OCI-LY7 (cell line): ENCODE data around the gene OR11A1. TPM values are rescaled to one million over a fixed set of nuclear protein-coding genes. Genes with fewer than 3 reads are reported as not detected.

Experiments used
- BruUV-seq: library from RNA; stranded (reverse); fragments of 400-500 nt; replicated peaks from 2 replicates; lab custom pipeline; 2021; lab: Mats Ljungman, UMichigan
- CTCF ChIA-PET: fragments of 300-600 bp; sonication (Branson Sonifier 250); formaldehyde crosslinking; loops from one replicate; lab custom pipeline; 2022; ENCODE audit warnings: antibody characterized with exemption; ENCODE audit not compliant: unreplicated experiment; lab: Charles Lee
- POLR2A ChIA-PET: fragments of 300-600 bp; sonication (Branson Sonifier 250); formaldehyde crosslinking; loops from one replicate; lab custom pipeline; 2022; ENCODE audit warnings: antibody characterized with exemption; lab: Charles Lee
- DNase-seq: peaks from one replicate; pipeline ENCODE4 v3.0.0-alpha.2; 2015; ENCODE audit warnings: low spot score
- H2AFZ ChIP-seq: fragments of 200-600 bp; sonication (generic), shearing (Covaris generic); 2 replicates; pipeline ENCODE4 v1.6.1; 2014; ENCODE audit warnings: mild to moderate bottlenecking, antibody characterized with exemption, low read length, moderate library complexity
- H3K27ac ChIP-seq: fragments of 200-600 bp; sonication (generic); 2 replicates; pipeline ENCODE4 v1.5.1; 2014; ENCODE audit warnings: mixed run types, low read depth, mild to moderate bottlenecking, moderate library complexity, low read length, inconsistent platforms; ENCODE audit not compliant: poor library complexity, severe bottlenecking
- H3K36me3 ChIP-seq: fragments of 200-600 bp; sonication (generic); 2 replicates; pipeline ENCODE4 v1.6.1; 2014; ENCODE audit warnings: mild to moderate bottlenecking, antibody characterized with exemption, low read length, moderate library complexity, mixed read lengths; ENCODE audit not compliant: insufficient read depth
- H3K4me1 ChIP-seq: fragments of 200-600 bp; sonication (generic); 2 replicates; pipeline ENCODE4 v1.5.1; 2014; ENCODE audit warnings: mild to moderate bottlenecking, low read length; ENCODE audit not compliant: insufficient read depth, poor library complexity, severe bottlenecking
- H3K4me2 ChIP-seq: fragments of 200-600 bp; sonication (generic); 2 replicates; pipeline ENCODE4 v1.6.1; 2014; ENCODE audit warnings: mild to moderate bottlenecking, low read length
- H3K4me3 ChIP-seq: fragments of 200-600 bp; sonication (generic); 2 replicates; pipeline ENCODE4 v1.5.1; 2014; ENCODE audit warnings: mild to moderate bottlenecking, low read depth, low read length; ENCODE audit not compliant: poor library complexity, severe bottlenecking
- H3K79me2 ChIP-seq: fragments of 200-600 bp; sonication (generic); 2 replicates; pipeline ENCODE4 v1.6.1; 2016; ENCODE audit warnings: low read depth, mild to moderate bottlenecking, low read length, moderate library complexity, mixed read lengths; ENCODE audit not compliant: insufficient read depth
- H3K9me2 ChIP-seq: fragments of 200-600 bp; sonication (generic); 2 replicates; pipeline ENCODE4 v1.6.1; 2016; ENCODE audit warnings: mild to moderate bottlenecking, low read length, mixed read lengths; ENCODE audit not compliant: insufficient read depth
- H3K9me3 ChIP-seq: fragments of 200-600 bp; sonication (generic); 2 replicates; pipeline ENCODE4 v1.6.1; 2014; ENCODE audit warnings: mild to moderate bottlenecking, mixed run types, low read length, mixed read lengths
- H4K20me1 ChIP-seq: fragments of 200-600 bp; sonication (generic); 2 replicates; pipeline ENCODE4 v1.6.1; 2014; ENCODE audit warnings: mild to moderate bottlenecking, antibody characterized with exemption, low read length, moderate library complexity, mixed read lengths; ENCODE audit not compliant: insufficient read depth
- EZH2phosphoT487 ChIP-seq: fragments of 200-600 bp; sonication (generic); IDR thresholded peaks from 2 replicates; pipeline ENCODE4 v1.6.1; 2018; ENCODE audit warnings: low read depth, borderline replicate concordance, mild to moderate bottlenecking, mixed run types, antibody characterized with exemption, low read length, moderate library complexity, mixed read lengths
- intact Hi-C: fragments of 100-400 bp; cut with micrococcal nuclease; formaldehyde crosslinking; loops from one replicate; pipeline ENCODE4 v1.10.0; 2022; ENCODE audit not compliant: unreplicated experiment
- total RNA-seq, 2 experiments: library from RNA; depleted of rRNA in 1 of 2; stranded (reverse); fragments of >200 nt in 1 of 2; shearing (Covaris generic) in 1 of 2; gene quantifications; 2 replicates each; pipeline ENCODE4 v1.2.3, GENCODE V29; 2014 to 2022
- TF ChIP-seq, protein P1 (sequence below): fragments of 200-600 bp; sonication (generic); conservative IDR thresholded peaks from 2 replicates; pipeline ENCODE4 v1.5.1; 2014; ENCODE audit warnings: mild to moderate bottlenecking, antibody characterized with exemption, low read length, moderate library complexity, mixed read lengths

The OR11A1 gene
- total RNA-seq, 2 experiments from 2014 or later, result not detected

DNA sequence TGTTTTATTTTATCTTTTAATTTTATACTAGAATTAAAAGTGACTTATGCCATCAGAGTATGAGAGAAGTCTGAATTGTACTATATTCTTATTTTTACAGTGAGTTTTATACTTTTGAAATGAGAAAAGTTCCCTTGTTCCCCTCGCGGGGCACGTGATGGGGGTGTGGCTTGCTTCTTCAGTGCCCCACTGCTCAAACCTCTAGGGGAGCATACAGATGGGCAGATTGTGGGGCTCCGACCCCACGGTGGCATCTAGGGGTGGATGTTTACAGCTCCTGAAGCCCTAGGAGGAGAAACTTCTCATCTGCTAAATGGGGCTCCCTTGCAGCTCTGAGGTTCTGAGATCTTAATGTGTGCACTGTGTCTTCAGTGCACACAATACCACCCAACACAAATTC, 42.8 kb upstream of the OR11A1 start:
- Histone ChIP-seq H3K9me2 (no peaks in the 10 kb centered on the region), H3K9me3 (no peaks in the 10 kb centered on the region), H4K20me1 (no peaks in the 10 kb centered on the region), H3K4me2 (no peak overlapping the region), H3K79me2 (no peaks in the 10 kb centered on the region), H3K36me3 (no peaks in the 10 kb centered on the region), H3K4me1 (no peaks in the 10 kb centered on the region), H2AFZ (no peak overlapping the region), H3K27ac (no peak overlapping the region), H3K4me3 (no peak overlapping the region)
- BruUV-seq, result no TSS peak
- ChIA-PET POLR2A (no interaction called here), CTCF (no interaction called here)
- intact Hi-C loops, result no loop called here
- TF ChIP-seq, protein P1, sequence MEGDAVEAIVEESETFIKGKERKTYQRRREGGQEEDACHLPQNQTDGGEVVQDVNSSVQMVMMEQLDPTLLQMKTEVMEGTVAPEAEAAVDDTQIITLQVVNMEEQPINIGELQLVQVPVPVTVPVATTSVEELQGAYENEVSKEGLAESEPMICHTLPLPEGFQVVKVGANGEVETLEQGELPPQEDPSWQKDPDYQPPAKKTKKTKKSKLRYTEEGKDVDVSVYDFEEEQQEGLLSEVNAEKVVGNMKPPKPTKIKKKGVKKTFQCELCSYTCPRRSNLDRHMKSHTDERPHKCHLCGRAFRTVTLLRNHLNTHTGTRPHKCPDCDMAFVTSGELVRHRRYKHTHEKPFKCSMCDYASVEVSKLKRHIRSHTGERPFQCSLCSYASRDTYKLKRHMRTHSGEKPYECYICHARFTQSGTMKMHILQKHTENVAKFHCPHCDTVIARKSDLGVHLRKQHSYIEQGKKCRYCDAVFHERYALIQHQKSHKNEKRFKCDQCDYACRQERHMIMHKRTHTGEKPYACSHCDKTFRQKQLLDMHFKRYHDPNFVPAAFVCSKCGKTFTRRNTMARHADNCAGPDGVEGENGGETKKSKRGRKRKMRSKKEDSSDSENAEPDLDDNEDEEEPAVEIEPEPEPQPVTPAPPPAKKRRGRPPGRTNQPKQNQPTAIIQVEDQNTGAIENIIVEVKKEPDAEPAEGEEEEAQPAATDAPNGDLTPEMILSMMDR, result no peak
- TF ChIP-seq EZH2phosphoT487, result no peak
- no peak for DNase-seq

DNA sequence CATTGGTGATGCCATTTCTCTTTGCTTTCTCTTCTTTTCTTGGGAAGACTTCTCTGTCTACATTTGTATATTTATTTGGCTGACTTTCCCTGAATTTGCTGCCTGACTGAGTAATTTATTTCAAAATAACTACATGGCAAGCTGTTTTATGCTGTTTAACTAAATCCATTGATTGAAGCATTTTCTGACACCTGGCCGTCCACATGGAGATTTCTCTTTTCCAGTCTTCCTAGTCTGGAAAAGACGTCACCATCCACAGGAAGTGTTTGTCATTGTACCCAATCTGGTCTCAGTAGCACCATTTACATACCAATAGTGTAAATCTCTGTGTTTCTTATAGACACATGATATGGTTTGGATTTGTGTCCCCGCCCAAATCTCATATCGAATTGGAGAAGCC, 40.1 kb upstream of the OR11A1 start:
- intact Hi-C loops, result no loop called here
- no TSS peak for BruUV-seq
- ChIA-PET POLR2A (interaction anchor here (0.6 kb wide), 1 partner anchor 471 kb away, joined by 3 read pairs; no protein-coding TSS in a partner anchor), CTCF (no interaction called here)
- Histone ChIP-seq H3K79me2 (no peaks in the 10 kb centered on the region), H3K27ac (no peak overlapping the region), H4K20me1 (no peaks in the 10 kb centered on the region), H3K4me2 (no peak overlapping the region), H3K36me3 (no peaks in the 10 kb centered on the region), H3K9me3 (no peaks in the 10 kb centered on the region), H3K4me1 (no peaks in the 10 kb centered on the region), H3K9me2 (no peaks in the 10 kb centered on the region), H3K4me3 (no peak overlapping the region), H2AFZ (no peak overlapping the region)
- no peak for TF ChIP-seq EZH2phosphoT487
- TF ChIP-seq, protein P1, result no peak
- no peak for DNase-seq

DNA sequence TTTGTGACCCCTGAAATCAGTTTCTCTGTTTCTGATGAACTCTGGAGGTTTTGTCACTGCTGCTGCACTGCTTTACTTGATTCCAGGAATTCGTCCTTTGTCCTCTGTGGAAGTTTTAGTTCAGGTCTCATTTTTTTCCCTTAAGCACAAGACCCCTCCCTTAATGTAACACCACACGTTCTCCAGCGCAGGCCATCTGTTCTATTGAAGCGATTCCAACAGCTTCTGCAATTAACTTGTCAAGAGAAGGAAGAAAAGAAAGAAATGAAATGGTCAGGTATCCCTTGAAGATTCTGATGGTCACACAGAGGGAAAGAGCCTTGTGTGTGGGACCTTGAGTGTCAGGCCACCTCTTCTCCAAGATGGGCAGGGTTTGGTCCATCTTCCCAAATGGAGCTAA, 38.7 kb upstream of the OR11A1 start:
- no peaks in the 10 kb centered on the region for H3K9me3 ChIP-seq
- no peak overlapping the region for H3K27ac ChIP-seq
- no peaks in the 10 kb centered on the region for H4K20me1 ChIP-seq
- H3K9me2 ChIP-seq, result no peaks in the 10 kb centered on the region
- H3K79me2 ChIP-seq, result no peaks in the 10 kb centered on the region
- no peaks in the 10 kb centered on the region for H3K4me1 ChIP-seq
- intact Hi-C loops, result no loop called here
- no peak overlapping the region for H3K4me2 ChIP-seq
- no peak overlapping the region for H3K4me3 ChIP-seq
- no TSS peak for BruUV-seq
- no peak for DNase-seq
- CTCF ChIA-PET, result no interaction called here
- TF ChIP-seq EZH2phosphoT487, result no peak
- TF ChIP-seq, protein P1, result no peak
- POLR2A ChIA-PET, result no interaction called here
- H2AFZ ChIP-seq, result no peak overlapping the region
- no peaks in the 10 kb centered on the region for H3K36me3 ChIP-seq
